Keratinocyte (primary cell): ENCODE results near the gene DNAAF5. TPM values are rescaled to one million over a fixed set of nuclear protein-coding genes. Genes with fewer than 3 reads are reported as not detected.

ENCODE experiments used
- DNase-seq: peaks from one replicate; pipeline ENCODE4 v3.0.0-alpha.2; 2011; ENCODE audit warnings: low read depth, missing footprints, low spot score
- FAIRE-seq: peaks from 2 replicates; lab custom pipeline; 2011; peaks lifted over from hg19 to GRCh38; lab: Jason Lieb, UNC
- H2AFZ ChIP-seq: 2 replicates; pipeline ENCODE4 v1.6.0; 2012; ENCODE audit warnings: low read length, control low read depth, inconsistent platforms; ENCODE audit not compliant: control insufficient read depth
- H3K27ac ChIP-seq: 2 replicates; pipeline ENCODE4 v1.5.1; 2011; ENCODE audit warnings: low read length; ENCODE audit not compliant: control insufficient read depth, insufficient read depth
- H3K27me3 ChIP-seq: 3 replicates; pipeline ENCODE4 v1.6.0; 2011; ENCODE audit warnings: low read length; ENCODE audit not compliant: control insufficient read depth, insufficient read depth; ENCODE audit errors: extremely low read depth
- H3K36me3 ChIP-seq, 2 experiments: 2 replicates in 1 of 2; 3 replicates in 1 of 2; pipeline ENCODE4 v1.5.1; 2011; ENCODE audit warnings: low read length in 2 of 2, mild to moderate bottlenecking in 1 of 2; ENCODE audit not compliant: control insufficient read depth in 2 of 2, insufficient read depth in 2 of 2; ENCODE audit errors: extremely low read depth in 1 of 2
- H3K4me1 ChIP-seq: 3 replicates; pipeline ENCODE4 v1.5.1; 2011; ENCODE audit warnings: low read length; ENCODE audit not compliant: control insufficient read depth, insufficient read depth; ENCODE audit errors: extremely low read depth
- H3K4me2 ChIP-seq: 3 replicates; pipeline ENCODE4 v1.6.0; 2011; ENCODE audit warnings: low read depth, low read length; ENCODE audit not compliant: control insufficient read depth, insufficient read depth; ENCODE audit errors: extremely low read depth
- H3K4me3 ChIP-seq, 3 experiments: fragments of 200-600 bp in 1 of 3; sonication (generic) in 1 of 3; 2 replicates in 2 of 3; 3 replicates in 1 of 3; pipeline ENCODE4 v1.5.1; 2011 to 2016; ENCODE audit warnings: low read length in 3 of 3, mild to moderate bottlenecking in 3 of 3, control low read depth in 2 of 3, inconsistent platforms in 1 of 3, low read depth in 1 of 3, mixed read lengths in 1 of 3, mixed run types in 1 of 3, moderate library complexity in 1 of 3; ENCODE audit not compliant: control insufficient read depth in 2 of 3, insufficient read depth in 2 of 3; ENCODE audit errors: extremely low read depth in 1 of 3
- H3K79me2 ChIP-seq: 2 replicates; pipeline ENCODE4 v1.6.0; 2012; ENCODE audit warnings: low read length; ENCODE audit not compliant: control insufficient read depth, insufficient read depth
- H3K9ac ChIP-seq: 3 replicates; pipeline ENCODE4 v1.6.0; 2011; ENCODE audit warnings: low read length; ENCODE audit not compliant: control insufficient read depth, insufficient read depth; ENCODE audit errors: extremely low read depth
- H3K9me1 ChIP-seq: 3 replicates; pipeline ENCODE4 v1.6.0; 2011; ENCODE audit warnings: low read length; ENCODE audit not compliant: control insufficient read depth, insufficient read depth; ENCODE audit errors: extremely low read depth
- H3K9me3 ChIP-seq: 2 replicates; pipeline ENCODE4 v1.5.1; 2012; ENCODE audit warnings: low read depth, low read length; ENCODE audit not compliant: control insufficient read depth
- H4K20me1 ChIP-seq: 3 replicates; pipeline ENCODE4 v1.6.0; 2011; ENCODE audit warnings: low read length; ENCODE audit not compliant: control insufficient read depth, insufficient read depth; ENCODE audit errors: extremely low read depth
- CTCF ChIP-seq, 3 experiments: IDR thresholded peaks in 1 of 3; conservative IDR thresholded peaks in 1 of 3; optimal IDR thresholded peaks in 1 of 3; 2 replicates in 2 of 3; 3 replicates in 1 of 3; pipeline versions ENCODE3 to v1.5.1; 2011; ENCODE audit warnings: low read length in 3 of 3, mild to moderate bottlenecking in 3 of 3, moderate library complexity in 2 of 3, control low read depth in 1 of 3, inconsistent platforms in 1 of 3; ENCODE audit not compliant: insufficient read depth in 2 of 3; ENCODE audit errors: extremely low read depth in 1 of 3
- EZH2 ChIP-seq: IDR thresholded peaks from one replicate; pipeline ENCODE4 v1.6.1; 2012; ENCODE audit warnings: inconsistent platforms, mild to moderate bottlenecking, low read length, moderate library complexity
- dilution Hi-C: fragments of 300-500 bp; cut with MboI; formaldehyde crosslinking; loops from one replicate; pipeline ENCODE4 v1.7.0; 2020; ENCODE audit warnings: low sequenced_read_pairs; ENCODE audit not compliant: extremely low pct_ligation_motif_present
- polyA plus RNA-seq, 5 experiments: library from polyadenylated mRNA; depleted of rRNA in 3 of 5; stranded (reverse) in 3 of 5; stranded (forward) in 1 of 5; unstranded in 1 of 5; fragments of >200 nt; gene quantifications; 1 replicate in 1 of 5; 2 replicates in 3 of 5; 3 replicates in 1 of 5; pipeline versions ENCODE4 v1.2.1 to v1.2.3, GENCODE V29; 2011 to 2012; ENCODE audit warnings: missing spikeins in 2 of 5, low read depth in 1 of 5, low replicate concordance in 1 of 5

The DNAAF5 gene
- polyA plus RNA-seq, 1 donor (not counting 4 experiments of a cell fraction or from before 2014, with no cell fraction given): 16.3 TPM

- Histone ChIP-seq H3K9ac (no peak overlapping the region), H2AFZ (no peak overlapping the region), H3K4me2 (no peak overlapping the region), H3K9me1 (peaks cover 2% of the 10 kb centered on the region), H3K27me3 (no peaks in the 10 kb centered on the region), H3K9me3 (peaks cover 2% of the 10 kb centered on the region), H3K36me3 (peaks cover 18 to 21% of the 10 kb centered on the region in 2 experiments), H4K20me1 (peaks cover 2% of the 10 kb centered on the region), H3K79me2 (peaks cover 27% of the 10 kb centered on the region), H3K27ac (no peak overlapping the region), H3K4me1 (no peaks in the 10 kb centered on the region), H3K4me3 (no peak overlapping the region)
- no peak for TF ChIP-seq CTCF (optimal IDR thresholded peaks at IDR 0.05 in 1 of 3, IDR thresholded peaks at IDR 0.05 in 1 of 3, conservative IDR thresholded peaks at IDR 0.05 in 1 of 3; ENCODE audit: extremely low read depth in 1 of 3, insufficient read depth in 2 of 3, low read length in 3 of 3)
- TF ChIP-seq EZH2: no peak
- no peak for FAIRE-seq
- DNase-seq: no peak
- dilution Hi-C loops: no loop called here
Observed at GRCh38 chr7:749140-749551, 22.6 kb downstream of the DNAAF5 start.

GRCh38 chr7:750111-750905 lies 23.8 kb downstream of the DNAAF5 start:
- no peak for TF ChIP-seq EZH2
- TF ChIP-seq CTCF (optimal IDR thresholded peaks at IDR 0.05 in 1 of 3, IDR thresholded peaks at IDR 0.05 in 1 of 3, conservative IDR thresholded peaks at IDR 0.05 in 1 of 3; ENCODE audit: extremely low read depth in 1 of 3, insufficient read depth in 2 of 3, low read length in 3 of 3): no peak
- no peak overlapping the region for H3K9ac ChIP-seq
- no peak overlapping the region for H3K27ac ChIP-seq
- no peak for DNase-seq
- H3K36me3 ChIP-seq: peaks cover 18 to 28% of the 10 kb centered on the region in 2 experiments
- peaks cover 2% of the 10 kb centered on the region for H3K9me3 ChIP-seq
- H4K20me1 ChIP-seq: peaks cover 2% of the 10 kb centered on the region
- no peak overlapping the region for H3K4me3 ChIP-seq
- H2AFZ ChIP-seq: no peak overlapping the region
- dilution Hi-C loops: no loop called here
- H3K4me2 ChIP-seq: no peak overlapping the region
- H3K27me3 ChIP-seq: no peaks in the 10 kb centered on the region
- peaks cover 26% of the 10 kb centered on the region for H3K79me2 ChIP-seq
- H3K9me1 ChIP-seq: peaks cover 2% of the 10 kb centered on the region
- no peak for FAIRE-seq
- no peaks in the 10 kb centered on the region for H3K4me1 ChIP-seq
